Fibroblast of villous mesenchyme (primary cell): Measurements from ENCODE around the gene SAE1. TPM values are rescaled to one million over a fixed set of nuclear protein-coding genes. Genes with fewer than 3 reads are reported as not detected.

Experiments
- DNase-seq: peaks from one replicate; pipeline ENCODE4 v3.0.0-alpha.2; 2010; ENCODE audit warnings: low read depth
- H3K4me3 ChIP-seq: 2 replicates; pipeline ENCODE4 v1.5.1; 2011; ENCODE audit warnings: low read depth, mild to moderate bottlenecking, low read length
- CTCF ChIP-seq: IDR thresholded peaks from 2 replicates; pipeline ENCODE4 v1.5.1; 2012; ENCODE audit warnings: low read depth, mild to moderate bottlenecking, low read length; ENCODE audit not compliant: insufficient read depth
- total RNA-seq: library from RNA; depleted of rRNA; stranded (reverse); fragments of >200 nt; gene quantifications from 2 replicates; pipeline ENCODE4 v1.2.3, GENCODE V29; 2012

SAE1 gene
- total RNA-seq, 1 donor, result 160 TPM

GRCh38 chr19:47105874-47106273, 24.8 kb upstream of the SAE1 start:
- H3K4me3 ChIP-seq, result no peak overlapping the region
- TF ChIP-seq CTCF, result no peak
- DNase-seq, result no peak

- no peak for DNase-seq
- no peak overlapping the region for H3K4me3 ChIP-seq
- TF ChIP-seq CTCF, result no peak
These were observed 23.8 kb upstream of the SAE1 start for GRCh38 chr19:47106821-47107201.

DNA sequence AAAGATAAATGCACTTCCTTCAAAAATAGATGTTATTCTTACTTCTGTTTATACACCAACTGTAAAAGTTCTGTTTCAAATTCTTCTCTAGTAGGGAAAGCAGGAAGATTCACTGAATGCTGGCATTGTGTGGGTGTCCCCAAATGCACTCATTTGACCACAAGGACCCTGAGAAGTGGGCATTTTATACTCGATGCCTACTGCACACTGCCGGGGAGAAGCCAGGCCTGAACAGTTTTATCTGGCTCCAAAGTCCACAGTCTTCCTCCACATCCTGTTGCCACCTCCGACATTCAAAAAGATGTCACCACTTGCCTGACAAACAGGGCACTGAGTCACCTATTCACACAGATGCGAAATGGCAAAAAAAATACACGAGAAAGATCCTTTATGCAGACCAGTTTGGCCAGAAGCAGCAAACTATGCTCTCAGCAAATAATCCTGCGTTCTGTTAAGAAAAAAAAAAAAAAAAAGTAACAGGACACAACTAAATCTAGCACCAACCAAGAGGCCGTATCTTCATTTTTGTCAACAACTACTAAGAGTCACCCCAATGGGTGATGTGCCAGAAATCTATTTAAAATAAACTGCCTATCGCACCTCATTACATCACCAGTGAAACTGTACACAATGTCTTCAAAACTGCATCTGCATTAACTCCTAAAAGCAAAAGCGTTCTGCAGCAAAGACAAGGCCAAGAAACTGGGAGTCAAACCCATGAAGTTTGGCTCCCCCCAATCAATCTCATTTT, 23.3 kb upstream of the SAE1 start:
- no peak for TF ChIP-seq CTCF
- H3K4me3 ChIP-seq, result no peak overlapping the region
- peak; percentile 43 for DNase-seq

- no peak for TF ChIP-seq CTCF
- no peak for DNase-seq
- H3K4me3 ChIP-seq, result no peak overlapping the region
These were observed 22.5 kb upstream of the SAE1 start for GRCh38 chr19:47107953-47108746.

DNA sequence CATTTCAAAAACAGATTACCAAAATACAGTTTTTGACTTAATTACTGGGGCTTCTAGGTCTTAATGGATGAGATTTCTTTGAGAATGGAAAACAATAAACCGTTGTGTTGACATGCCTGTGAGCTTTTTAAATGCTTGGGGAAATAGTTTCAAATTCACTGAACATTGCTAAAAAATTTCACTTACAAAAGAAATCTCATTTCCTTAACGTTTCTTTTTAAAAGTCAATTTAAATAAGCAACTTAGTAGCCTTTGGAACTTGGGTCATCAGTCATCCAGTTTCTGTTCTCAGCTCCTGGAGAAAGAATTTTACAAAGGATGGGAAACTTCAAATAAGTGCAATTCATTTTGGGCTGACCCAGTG, 21.5 kb upstream of the SAE1 start:
- no peak overlapping the region for H3K4me3 ChIP-seq
- no peak for DNase-seq
- no peak for TF ChIP-seq CTCF

GRCh38 chr19:47109541-47110375, 20.9 kb upstream of the SAE1 start:
- TF ChIP-seq CTCF, result no peak
- DNase-seq, result peak; percentile 62

More at GRCh38 chr19:47109541-47110375, 20.9 kb upstream of the SAE1 start:
- peak overlapping the region; percentile 98 for H3K4me3 ChIP-seq
